ENCODE results near the gene DLK1.

DNA sequence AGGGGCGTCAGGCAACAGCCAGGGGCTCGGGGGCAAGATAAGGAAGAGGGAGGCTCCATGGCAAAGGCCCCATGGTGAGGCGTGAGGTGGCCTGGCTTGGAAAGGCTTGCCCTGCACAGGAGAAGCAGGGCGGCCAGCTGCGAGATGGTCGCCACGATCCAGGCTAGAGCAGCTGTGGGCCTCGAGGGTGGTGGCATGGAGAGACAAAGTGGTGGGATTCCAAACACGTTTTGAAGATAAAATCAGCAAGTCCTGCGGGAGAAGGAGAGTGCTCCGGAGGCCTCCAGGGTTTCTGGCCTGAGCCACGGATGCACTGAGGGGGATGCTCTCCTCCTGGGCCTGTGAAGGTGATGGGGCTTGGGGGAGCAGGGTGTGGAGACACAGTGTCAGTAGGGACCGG is 20.5 kb upstream of the DLK1 start:
- TF ChIP-seq POLR2AphosphoS5 (IDR thresholded peaks at IDR 0.05): no peak
- TF ChIP-seq POLR2A (IDR thresholded peaks at IDR 0.05): no peak
- no peak for TF ChIP-seq CTCF (IDR thresholded peaks at IDR 0.05)
- no peak for TF ChIP-seq EP300 (IDR thresholded peaks at IDR 0.05; ENCODE audit: low read depth)

Data from transverse colon (tissue), 4 donors.